NCI-H2081 (cell line): ENCODE data around the gene CD1B.
"Not testable (repeated sequence)": the region's sequence is repeated elsewhere in the genome, so short reads cannot be mapped to it uniquely, and the experiment has no call there.

Experiments used
- DNase-seq, 2 experiments: peaks; one replicate each; lab custom pipeline; 2025; lab: John Stamatoyannopoulos, UW

Gene CD1B

GRCh38 chr1:158331481-158332150 is at the start of gene CD1B:
CD1B (minus strand) TSS chr1:158331531; CDS start chr1:158331423, 108 bp downstream.
- no peak for DNase-seq

GRCh38 chr1:158374860-158375259 is 43.5 kb upstream of the CD1B start:
- DNase-seq, result no peak

- not testable (repeated sequence) for DNase-seq
These were observed 42.8 kb upstream of the CD1B start for GRCh38 chr1:158374101-158374500.

GRCh38 chr1:158371188-158371953 is 40.0 kb upstream of the CD1B start:
- no peak for DNase-seq

GRCh38 chr1:158366783-158367182 is 35.5 kb upstream of the CD1B start:
- no peak for DNase-seq

GRCh38 chr1:158362941-158363340 is 31.6 kb upstream of the CD1B start:
- DNase-seq, result no peak

GRCh38 chr1:158362482-158362881 is 31.2 kb upstream of the CD1B start:
- DNase-seq, result no peak

GRCh38 chr1:158357441-158357840 is 26.1 kb upstream of the CD1B start:
- DNase-seq, result no peak

GRCh38 chr1:158356616-158357015 is 25.3 kb upstream of the CD1B start:
- DNase-seq, result no peak

- no peak for DNase-seq
These were observed 24.5 kb upstream of the CD1B start for GRCh38 chr1:158355773-158356285.

GRCh38 chr1:158354255-158354654 is 22.9 kb upstream of the CD1B start:
- no peak for DNase-seq

- DNase-seq, result no peak
These were observed 22.2 kb upstream of the CD1B start, which contains the start of gene CD1E for GRCh38 chr1:158353303-158354075. CD1E (plus strand) TSS chr1:158353894; CDS start chr1:158353989, 95 bp downstream.

GRCh38 chr1:158348946-158349345 is 17.6 kb upstream of the CD1B start:
- not testable (repeated sequence) for DNase-seq

- DNase-seq, result not testable (repeated sequence)
These were observed 5.1 kb upstream of the CD1B start for GRCh38 chr1:158336413-158336812.

GRCh38 chr1:158335213-158335532 is 3.8 kb upstream of the CD1B start:
- no peak for DNase-seq

- no peak for DNase-seq
These were observed 3.3 kb upstream of the CD1B start for GRCh38 chr1:158334526-158335212.

GRCh38 chr1:158333405-158334155 is 2.2 kb upstream of the CD1B start:
- no peak for DNase-seq

GRCh38 chr1:158331106-158331425 is 265 bp downstream of the CD1B start:
- DNase-seq, result no peak

- DNase-seq, result no peak
These were observed 783 bp downstream of the CD1B start for GRCh38 chr1:158330391-158331105.

GRCh38 chr1:158329733-158330132 is 1.6 kb downstream of the CD1B start:
- DNase-seq, result no peak

- no peak for DNase-seq
These were observed 2.0 kb downstream of the CD1B start for GRCh38 chr1:158329300-158329699.
